Epithelial cell of esophagus (primary cell): Measurements from ENCODE around the gene PPME1.
A peak's percentile ranks its signal among the peaks of the same experiment; 100 is the strongest.
"Not testable (repeated sequence)": the region's sequence is repeated elsewhere in the genome, so short reads cannot be mapped to it uniquely, and the experiment has no call there.

Experiments used
- DNase-seq: peaks from one replicate; pipeline ENCODE4 v3.0.0; 2010; ENCODE audit warnings: low read depth
- H3K4me3 ChIP-seq: 2 replicates; pipeline ENCODE4 v1.5.1; 2011; ENCODE audit warnings: mild to moderate bottlenecking, low read length, control low read depth
- TF ChIP-seq, protein P1 (sequence below): IDR thresholded peaks from 2 replicates; pipeline ENCODE4 v1.5.1; 2011; ENCODE audit warnings: low read depth, mild to moderate bottlenecking, low read length, control low read depth, inconsistent platforms; ENCODE audit not compliant: insufficient read depth; ENCODE audit errors: missing control alignments

The PPME1 gene

DNA sequence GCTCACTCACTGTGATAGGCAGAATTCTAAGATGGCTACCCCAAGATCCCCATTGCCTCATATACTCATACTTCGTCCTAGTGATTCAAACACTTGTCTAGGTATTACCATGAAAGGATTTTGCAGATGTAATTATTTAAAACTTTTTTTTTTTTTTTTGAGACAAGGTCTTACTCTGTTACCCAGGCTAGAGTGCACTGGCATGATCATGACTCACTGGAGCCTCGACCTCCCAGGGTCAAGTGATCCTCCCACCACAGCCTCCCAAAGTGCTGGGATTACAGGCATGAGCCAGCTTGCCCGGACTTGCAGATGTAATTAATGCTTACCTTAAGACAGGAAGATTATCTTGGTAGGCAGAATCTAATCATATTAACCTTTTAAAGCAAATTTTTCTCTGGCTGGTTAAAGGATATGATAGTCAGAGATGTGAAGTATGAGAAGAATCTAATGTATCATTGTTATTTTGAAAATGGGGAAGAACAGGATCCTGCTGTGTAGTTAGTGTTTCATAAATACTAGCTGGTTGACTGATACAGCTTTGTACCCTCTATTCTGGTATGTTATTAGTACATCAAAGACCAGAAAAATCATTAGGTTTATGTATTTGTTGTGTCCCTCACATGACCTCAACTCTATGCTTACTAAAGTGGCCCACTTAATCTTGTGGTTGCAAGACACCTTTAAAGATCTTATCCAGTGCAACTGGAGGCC, 35.8 kb upstream of the PPME1 start:
- DNase-seq = peak; percentile 92
- no peak overlapping the region for H3K4me3 ChIP-seq
- TF ChIP-seq, protein P1, sequence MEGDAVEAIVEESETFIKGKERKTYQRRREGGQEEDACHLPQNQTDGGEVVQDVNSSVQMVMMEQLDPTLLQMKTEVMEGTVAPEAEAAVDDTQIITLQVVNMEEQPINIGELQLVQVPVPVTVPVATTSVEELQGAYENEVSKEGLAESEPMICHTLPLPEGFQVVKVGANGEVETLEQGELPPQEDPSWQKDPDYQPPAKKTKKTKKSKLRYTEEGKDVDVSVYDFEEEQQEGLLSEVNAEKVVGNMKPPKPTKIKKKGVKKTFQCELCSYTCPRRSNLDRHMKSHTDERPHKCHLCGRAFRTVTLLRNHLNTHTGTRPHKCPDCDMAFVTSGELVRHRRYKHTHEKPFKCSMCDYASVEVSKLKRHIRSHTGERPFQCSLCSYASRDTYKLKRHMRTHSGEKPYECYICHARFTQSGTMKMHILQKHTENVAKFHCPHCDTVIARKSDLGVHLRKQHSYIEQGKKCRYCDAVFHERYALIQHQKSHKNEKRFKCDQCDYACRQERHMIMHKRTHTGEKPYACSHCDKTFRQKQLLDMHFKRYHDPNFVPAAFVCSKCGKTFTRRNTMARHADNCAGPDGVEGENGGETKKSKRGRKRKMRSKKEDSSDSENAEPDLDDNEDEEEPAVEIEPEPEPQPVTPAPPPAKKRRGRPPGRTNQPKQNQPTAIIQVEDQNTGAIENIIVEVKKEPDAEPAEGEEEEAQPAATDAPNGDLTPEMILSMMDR = no peak

DNA sequence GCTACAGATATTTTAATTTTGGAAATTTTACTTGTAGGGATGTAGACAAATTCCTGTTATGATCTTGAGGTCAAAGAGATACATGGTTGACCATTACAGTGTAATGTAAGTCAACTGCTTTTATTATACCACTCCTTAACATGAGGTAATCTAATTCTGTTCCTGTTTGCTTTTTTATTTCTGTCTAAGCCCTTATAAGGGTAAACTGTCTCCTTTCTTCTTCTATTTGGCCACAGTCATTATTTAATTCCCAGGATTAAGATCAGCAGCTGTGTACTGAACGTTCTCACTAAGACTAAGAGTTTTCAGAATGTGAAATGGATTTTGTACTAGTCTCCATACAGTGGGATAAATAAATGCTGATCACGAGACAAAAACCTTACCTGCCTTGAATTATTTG, 33.1 kb upstream of the PPME1 start:
- TF ChIP-seq, protein P1 = no peak
- DNase-seq = no peak
- H3K4me3 ChIP-seq = no peak overlapping the region

DNA sequence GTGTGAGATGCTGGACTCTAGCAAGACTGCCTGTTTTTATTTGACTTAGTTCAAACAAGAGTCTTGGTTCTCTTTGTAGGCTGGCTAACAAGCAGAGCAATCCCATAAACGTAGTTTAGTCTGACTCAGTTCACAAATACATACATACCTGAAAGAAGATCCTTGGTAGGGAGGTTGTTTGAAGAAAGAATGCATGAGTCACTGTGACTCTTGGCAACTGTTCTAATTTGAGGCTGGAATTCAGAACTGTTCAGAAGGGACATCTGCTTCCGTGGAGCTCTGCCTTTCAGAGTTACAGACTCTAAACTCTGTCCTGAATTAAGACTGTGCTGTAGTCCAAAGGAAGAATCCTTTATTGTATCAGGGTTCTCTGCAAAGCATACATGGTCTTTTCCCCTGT, 32.5 kb upstream of the PPME1 start:
- H3K4me3 ChIP-seq = no peak overlapping the region
- TF ChIP-seq, protein P1 = no peak
- DNase-seq = peak; percentile 93

DNA sequence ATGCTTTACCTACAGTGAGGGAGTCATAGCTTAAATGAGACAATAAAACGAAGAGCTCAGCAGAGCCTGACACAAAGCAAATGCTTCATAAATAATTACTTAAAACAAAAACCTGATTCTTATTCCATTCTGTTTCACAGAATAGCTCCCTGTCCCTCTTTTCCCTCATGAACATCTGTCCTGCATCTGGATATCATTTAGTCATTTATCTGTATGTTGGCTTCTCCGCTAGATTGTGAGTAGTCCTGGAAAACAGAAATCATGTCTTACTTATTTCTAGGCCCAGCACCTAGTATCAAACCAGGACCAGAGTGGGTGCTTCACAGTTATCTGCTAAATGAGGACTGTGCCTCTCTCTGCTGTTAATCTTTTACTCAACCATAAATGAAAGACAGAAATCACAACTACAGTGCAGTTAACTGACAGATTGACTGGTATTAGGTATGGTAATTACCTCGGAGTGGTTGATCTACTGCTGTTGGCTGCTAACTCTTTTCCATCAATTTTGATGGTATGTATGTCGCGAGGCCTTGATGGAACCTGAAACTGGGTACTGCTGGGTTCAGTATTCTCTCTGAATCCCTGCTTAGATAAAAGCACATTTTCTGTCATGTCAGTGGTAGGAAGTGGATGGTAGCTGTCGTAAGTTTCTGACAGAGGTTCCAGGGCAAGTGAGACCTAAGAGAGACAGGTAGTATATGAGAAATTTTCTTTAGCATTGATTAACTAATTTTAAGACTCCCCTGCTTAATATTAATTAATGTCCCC, 31.8 kb upstream of the PPME1 start:
- no peak for DNase-seq
- no peak overlapping the region for H3K4me3 ChIP-seq
- TF ChIP-seq, protein P1 = no peak

DNA sequence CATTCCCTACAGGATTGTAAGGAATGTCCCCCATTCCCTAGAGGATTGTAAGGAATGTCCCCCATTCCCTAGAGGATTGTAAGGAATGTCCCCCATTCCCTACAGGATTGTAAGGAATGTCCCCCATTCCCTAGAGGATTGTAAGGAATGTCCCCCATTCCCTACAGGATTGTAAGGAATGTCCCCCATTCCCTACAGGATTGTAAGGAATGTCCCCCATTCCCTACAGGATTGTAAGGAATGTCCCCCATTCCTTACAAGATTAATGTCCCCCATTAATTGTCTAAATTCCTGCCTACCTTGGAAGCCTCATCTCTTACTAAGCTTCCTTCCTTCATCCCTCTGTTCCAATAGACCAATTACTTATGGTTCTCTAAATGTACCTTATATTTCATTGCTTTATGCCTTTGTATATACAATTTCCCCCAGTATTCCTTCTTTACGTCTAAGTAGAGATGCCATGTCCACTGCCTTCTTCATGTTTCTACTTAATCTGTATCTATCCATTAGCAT, 31.1 kb upstream of the PPME1 start:
- H3K4me3 ChIP-seq = not testable (repeated sequence)

DNA sequence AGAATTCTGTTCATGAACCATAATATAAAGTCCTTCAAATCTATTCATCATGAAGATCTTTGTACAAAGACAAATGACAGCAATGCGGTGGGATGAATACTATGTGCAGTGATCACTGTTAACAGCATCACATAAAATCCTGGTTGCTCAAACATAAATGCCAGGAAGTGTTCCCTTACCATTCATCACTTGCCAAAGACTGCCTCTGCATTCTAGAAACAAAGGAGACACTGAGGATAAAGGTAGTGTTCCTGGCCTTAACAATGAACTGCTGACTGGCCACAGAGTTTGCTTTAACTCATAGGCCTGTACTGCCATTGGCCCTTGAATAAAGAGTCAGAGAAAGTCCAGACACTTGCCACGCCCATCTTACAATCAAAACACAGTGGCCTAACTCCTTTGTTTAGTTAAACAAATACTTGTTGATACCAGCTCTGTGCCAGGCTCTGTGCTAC, 29.8 kb upstream of the PPME1 start:
- DNase-seq = peak; percentile 53
- TF ChIP-seq, protein P1 = no peak
- H3K4me3 ChIP-seq = no peak overlapping the region

More for the DNA sequence above, 31.1 kb upstream of the PPME1 start:
- not testable (repeated sequence) for DNase-seq

DNA sequence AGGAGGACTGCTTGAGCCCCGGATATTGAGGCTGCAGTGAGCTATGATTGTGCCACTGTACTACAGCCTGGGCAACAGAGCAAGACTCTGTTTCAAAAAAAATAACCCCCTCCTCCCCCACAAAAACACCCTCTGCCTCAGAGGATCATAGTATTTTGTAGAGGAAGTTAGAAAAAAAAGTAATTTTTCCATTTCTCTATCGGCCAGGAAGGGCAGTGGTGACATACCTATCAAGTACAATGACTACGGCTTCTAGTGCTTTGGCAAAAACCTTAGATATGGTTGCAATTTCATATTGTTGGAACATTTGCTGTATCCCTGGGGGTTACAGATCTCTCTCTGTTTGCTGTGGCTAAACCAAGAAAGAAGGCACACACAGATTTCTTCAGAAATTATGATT, 29.2 kb upstream of the PPME1 start:
- no peak for DNase-seq
- H3K4me3 ChIP-seq = no peak overlapping the region
- TF ChIP-seq, protein P1 = no peak
